Measurements from ENCODE around the gene WNT3. TPM values are rescaled to one million over a fixed set of nuclear protein-coding genes. Genes with fewer than 3 reads are reported as not detected.
A peak's percentile ranks its signal among the peaks of the same experiment; 100 is the strongest.

WNT3 gene
- total RNA-seq, 6 experiments from 2014 or later, result 2.1 to 3.5 (median 3.2) TPM

DNA sequence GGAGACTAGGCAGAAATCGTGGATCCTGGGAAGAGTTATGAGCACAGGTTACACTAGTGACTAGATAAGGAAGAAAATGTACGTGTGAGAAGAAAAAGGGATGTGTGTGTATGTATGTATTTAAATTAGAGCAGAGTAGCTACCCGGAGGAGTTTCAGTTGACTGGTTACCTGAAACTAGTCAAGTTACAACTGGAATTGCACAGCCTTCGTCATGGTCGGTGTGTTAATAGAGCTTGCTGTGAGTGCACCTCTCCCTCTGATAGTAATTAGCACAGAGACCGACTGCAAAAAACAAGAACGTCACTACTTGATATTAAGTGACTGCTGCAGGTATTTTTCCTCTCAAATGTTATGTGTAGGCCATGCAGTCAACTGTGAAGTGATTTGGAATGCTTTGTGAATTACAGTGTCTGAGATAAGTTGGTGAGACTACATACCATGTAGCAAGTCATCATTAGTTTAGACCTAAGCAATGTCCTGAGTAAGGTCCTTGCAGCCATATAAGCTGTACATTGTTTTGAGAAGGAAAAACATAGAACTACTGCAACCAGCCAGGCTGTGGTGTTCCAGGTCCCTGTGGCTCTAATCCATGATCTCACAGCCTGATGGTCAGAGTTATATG is 95.7 kb downstream of the WNT3 start:
- Mint-ChIP-seq H3K36me3 (ENCODE audit: low read depth) (peaks cover 33% of the 10 kb centered on the region), H3K4me3 (no peak overlapping the region), H3K9me3 (no peaks in the 10 kb centered on the region), H3K4me1 (ENCODE audit: low read depth) (peaks cover 76% of the 10 kb centered on the region), H3K27ac (peak overlapping the region; percentile 10; the same call in 1 of the 2 replicates), H3K27me3 (ENCODE audit: insufficient read depth) (no peaks in the 10 kb centered on the region; the same call in 1 of the 2 replicates)
- DNase-seq, result peak; percentile 30
- TF ChIP-seq, protein P1, sequence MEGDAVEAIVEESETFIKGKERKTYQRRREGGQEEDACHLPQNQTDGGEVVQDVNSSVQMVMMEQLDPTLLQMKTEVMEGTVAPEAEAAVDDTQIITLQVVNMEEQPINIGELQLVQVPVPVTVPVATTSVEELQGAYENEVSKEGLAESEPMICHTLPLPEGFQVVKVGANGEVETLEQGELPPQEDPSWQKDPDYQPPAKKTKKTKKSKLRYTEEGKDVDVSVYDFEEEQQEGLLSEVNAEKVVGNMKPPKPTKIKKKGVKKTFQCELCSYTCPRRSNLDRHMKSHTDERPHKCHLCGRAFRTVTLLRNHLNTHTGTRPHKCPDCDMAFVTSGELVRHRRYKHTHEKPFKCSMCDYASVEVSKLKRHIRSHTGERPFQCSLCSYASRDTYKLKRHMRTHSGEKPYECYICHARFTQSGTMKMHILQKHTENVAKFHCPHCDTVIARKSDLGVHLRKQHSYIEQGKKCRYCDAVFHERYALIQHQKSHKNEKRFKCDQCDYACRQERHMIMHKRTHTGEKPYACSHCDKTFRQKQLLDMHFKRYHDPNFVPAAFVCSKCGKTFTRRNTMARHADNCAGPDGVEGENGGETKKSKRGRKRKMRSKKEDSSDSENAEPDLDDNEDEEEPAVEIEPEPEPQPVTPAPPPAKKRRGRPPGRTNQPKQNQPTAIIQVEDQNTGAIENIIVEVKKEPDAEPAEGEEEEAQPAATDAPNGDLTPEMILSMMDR (IDR thresholded peaks at IDR 0.05), result no peak

DNA sequence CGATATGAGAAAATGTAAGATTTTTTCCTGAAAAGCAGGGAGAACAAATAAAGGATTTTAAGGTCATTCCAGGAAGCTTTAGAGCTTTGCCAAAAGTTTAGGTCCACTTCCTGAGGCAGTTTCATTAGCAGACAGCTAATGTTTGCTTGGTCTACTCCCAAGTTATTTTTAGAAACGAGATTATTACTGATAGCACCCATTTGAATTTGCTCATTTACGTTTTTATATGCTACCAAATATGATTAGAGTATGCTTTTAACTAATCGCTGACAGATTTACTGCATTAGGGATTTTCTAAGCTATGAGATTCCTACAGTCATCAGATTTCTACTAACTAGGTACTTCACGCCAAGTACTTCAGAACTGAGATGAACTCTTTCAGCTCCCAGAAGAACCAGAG is 98.1 kb downstream of the WNT3 start:
- peak overlapping the region; percentile 13 for H3K27ac Mint-ChIP-seq
- no peak overlapping the region for H3K4me3 Mint-ChIP-seq
- TF ChIP-seq, protein P1 (IDR thresholded peaks at IDR 0.05), result no peak
- H3K36me3 Mint-ChIP-seq (ENCODE audit: low read depth), result peaks cover 28% of the 10 kb centered on the region
- no peak for DNase-seq
- H3K4me1 Mint-ChIP-seq (ENCODE audit: low read depth), result peaks cover 54% of the 10 kb centered on the region
- H3K27me3 Mint-ChIP-seq (ENCODE audit: insufficient read depth), result no peaks in the 10 kb centered on the region; the same call in 1 of the 2 replicates
- no peaks in the 10 kb centered on the region for H3K9me3 Mint-ChIP-seq

DNA sequence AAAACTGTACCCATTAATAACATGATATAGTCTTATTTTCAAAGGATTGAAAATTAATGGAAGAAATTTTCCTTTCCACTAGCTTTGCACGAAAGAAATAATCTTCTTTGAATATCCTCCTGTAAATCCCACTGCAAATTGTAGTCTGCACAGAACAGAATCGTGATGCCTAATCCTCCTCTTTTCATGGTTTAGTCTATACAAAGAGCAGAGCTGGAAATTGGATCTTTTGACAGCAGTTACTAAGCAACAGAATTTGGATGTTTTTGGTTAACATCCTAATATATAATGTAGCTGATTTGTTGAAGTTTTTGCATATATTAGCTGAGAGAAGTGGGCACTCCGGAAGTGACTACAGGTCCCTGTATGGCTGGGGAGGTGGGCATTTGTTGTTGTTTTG is 98.6 kb downstream of the WNT3 start:
- TF ChIP-seq, protein P1 (IDR thresholded peaks at IDR 0.05), result no peak
- H3K27me3 Mint-ChIP-seq (ENCODE audit: insufficient read depth), result no peaks in the 10 kb centered on the region; the same call in 1 of the 2 replicates
- H3K36me3 Mint-ChIP-seq (ENCODE audit: low read depth), result peaks cover 28% of the 10 kb centered on the region
- no peaks in the 10 kb centered on the region for H3K9me3 Mint-ChIP-seq
- peak overlapping the region; percentile 13; the same call in 1 of the 2 replicates for H3K27ac Mint-ChIP-seq
- peaks cover 50% of the 10 kb centered on the region for H3K4me1 Mint-ChIP-seq (ENCODE audit: low read depth)
- DNase-seq, result no peak
- no peak overlapping the region for H3K4me3 Mint-ChIP-seq

DNA sequence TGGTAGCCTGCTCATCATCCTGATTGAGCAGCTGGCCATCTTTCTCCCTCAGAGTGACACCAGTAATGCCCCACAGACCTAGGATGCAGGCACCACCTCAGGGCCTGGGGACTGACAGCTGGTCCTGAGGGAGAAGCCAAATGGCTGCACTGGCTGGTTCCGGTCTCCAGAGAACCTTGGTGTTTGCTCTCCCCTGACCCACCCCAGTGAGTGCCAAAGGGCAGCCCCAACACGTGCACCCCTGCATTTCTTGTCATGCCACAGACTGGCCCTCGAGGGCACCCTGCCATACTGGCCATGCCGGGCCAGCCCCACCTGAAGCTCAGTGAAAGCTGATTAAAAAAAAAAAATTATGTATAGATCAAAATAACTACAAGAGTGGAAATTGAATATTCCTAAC is 100.5 kb downstream of the WNT3 start:
- TF ChIP-seq, protein P1 (IDR thresholded peaks at IDR 0.05), result no peak
- Mint-ChIP-seq H3K27ac (no peak overlapping the region), H3K9me3 (no peaks in the 10 kb centered on the region), H3K27me3 (ENCODE audit: insufficient read depth) (no peaks in the 10 kb centered on the region; the same call in 1 of the 2 replicates), H3K4me1 (ENCODE audit: low read depth) (peaks cover 40% of the 10 kb centered on the region), H3K4me3 (no peak overlapping the region), H3K36me3 (ENCODE audit: low read depth) (peaks cover 16% of the 10 kb centered on the region)
- no peak for DNase-seq

Other genes starting within 250 kb of the WNT3 start
- gene ARL17A, start 239.0 kb downstream of the WNT3 start, total RNA-seq (2021; fragmentation: NEBNext Ultra II Directional; extraction: Animal tissue kit (Norgen Biotek cat#: 25700)), result 10 to 100 TPM in 1 of 6 experiments, 1 to 10 TPM in 5; 7.7 to 10.4 (median 8.2) TPM
- 100 to 1,000 TPM in 5 of 6 experiments, 10 to 100 TPM in 1; 87.7 to 118 (median 113) TPM for gene NSF, start 228.0 kb downstream of the WNT3 start, total RNA-seq (2021; fragmentation: NEBNext Ultra II Directional; extraction: Animal tissue kit (Norgen Biotek cat#: 25700))
- not detected for gene WNT9B, start 32.9 kb upstream of the WNT3 start, total RNA-seq (2021; fragmentation: NEBNext Ultra II Directional; extraction: Animal tissue kit (Norgen Biotek cat#: 25700))
- gene GOSR2, start 104.5 kb upstream of the WNT3 start, total RNA-seq (2021; fragmentation: NEBNext Ultra II Directional; extraction: Animal tissue kit (Norgen Biotek cat#: 25700)), result 10 to 100 TPM; 63.6 to 75.9 (median 66.3) TPM
- not detected for gene RPRML, start 160.6 kb upstream of the WNT3 start, total RNA-seq (2021; fragmentation: NEBNext Ultra II Directional; extraction: Animal tissue kit (Norgen Biotek cat#: 25700))

Data from HFFc6 (cell line).